SK-N-SH (cell line): Measurements from ENCODE around the gene PHF21B. TPM values are rescaled to one million over a fixed set of nuclear protein-coding genes. Genes with fewer than 3 reads are reported as not detected.

ENCODE experiments used
- CTCF ChIA-PET: fragments of 300-600, 350-600 bp; formaldehyde crosslinking; extraction: SDS; loops from one replicate; lab custom pipeline; 2021; lab: Yijun Ruan, JAX
- POLR2A ChIA-PET: fragments of 350-600 bp; sonication (Branson Sonifier 250); formaldehyde crosslinking; extraction: SDS; loops from one replicate; lab custom pipeline; 2020; ENCODE audit warnings: antibody characterized with exemption, inconsistent platforms; lab: Yijun Ruan, JAX
- DNase-seq: peaks from one replicate; pipeline ENCODE4 v3.0.0; 2012
- H2AFZ ChIP-seq: fragments of 200-600 bp; sonication (generic); 2 replicates; pipeline ENCODE4 v1.8.1; 2016; ENCODE audit warnings: antibody characterized with exemption, mild to moderate bottlenecking, low read depth
- H3F3A ChIP-seq: fragments of 200-600 bp; sonication (generic); replicated peaks from 2 replicates; pipeline ENCODE3; 2016; ENCODE audit warnings: antibody characterized with exemption, mild to moderate bottlenecking; ENCODE audit not compliant: insufficient read depth
- H3K27ac ChIP-seq, 2 experiments: fragments of 200-500 bp in 1 of 2; fragments of 200-600 bp in 1 of 2; sonication (Bioruptor generic) in 1 of 2; sonication (generic), shearing (Covaris generic) in 1 of 2; 2 replicates each; pipeline versions ENCODE4 v1.5.1 to v1.6.1; 2014 to 2016; ENCODE audit warnings: low read depth in 2 of 2, inconsistent platforms in 1 of 2, low read length in 1 of 2, mild to moderate bottlenecking in 1 of 2, mixed read lengths in 1 of 2
- H3K27me3 ChIP-seq: fragments of 200-600 bp; sonication (generic), shearing (Covaris generic); 2 replicates; pipeline ENCODE4 v1.6.1; 2016; ENCODE audit warnings: mixed run types; ENCODE audit not compliant: insufficient read depth
- H3K36me3 ChIP-seq, 2 experiments: fragments of 200-500 bp in 1 of 2; fragments of 200-600 bp in 1 of 2; sonication (Bioruptor generic) in 1 of 2; sonication (generic) in 1 of 2; replicated peaks in 1 of 2; 2 replicates each; pipeline versions ENCODE3 to v1.5.1; 2014 to 2016; ENCODE audit warnings: low read length in 1 of 2, mild to moderate bottlenecking in 1 of 2; ENCODE audit not compliant: insufficient read depth in 2 of 2, control insufficient read depth in 1 of 2
- H3K4me1 ChIP-seq, 2 experiments: fragments of 200-500 bp in 1 of 2; fragments of 200-600 bp in 1 of 2; sonication (Bioruptor generic) in 1 of 2; sonication (generic), shearing (Covaris generic) in 1 of 2; 2 replicates each; pipeline versions ENCODE4 v1.5.1 to v1.6.1; 2014 to 2016; ENCODE audit warnings: low read depth in 1 of 2, low read length in 1 of 2, mixed run types in 1 of 2; ENCODE audit not compliant: insufficient read depth in 2 of 2, control insufficient read depth in 1 of 2
- H3K4me2 ChIP-seq: fragments of 200-600 bp; sonication (generic), shearing (Covaris generic); 2 replicates; pipeline ENCODE4 v1.6.1; 2017; ENCODE audit warnings: mixed run types
- H3K4me3 ChIP-seq, 2 experiments: fragments of 200-500 bp in 1 of 2; fragments of 200-600 bp in 1 of 2; sonication (Bioruptor generic) in 1 of 2; sonication (generic), shearing (Covaris generic) in 1 of 2; 2 replicates each; pipeline versions ENCODE4 v1.5.1 to v1.8.1; 2014 to 2016; ENCODE audit warnings: low read depth in 2 of 2, inconsistent platforms in 1 of 2, low read length in 1 of 2, mild to moderate bottlenecking in 1 of 2, mixed read lengths in 1 of 2, moderate library complexity in 1 of 2
- H3K79me2 ChIP-seq: fragments of 200-600 bp; sonication (generic); 2 replicates; pipeline ENCODE4 v1.8.1; 2017; ENCODE audit warnings: mild to moderate bottlenecking; ENCODE audit not compliant: insufficient read depth
- H3K9ac ChIP-seq: fragments of 200-600 bp; sonication (generic); 2 replicates; pipeline ENCODE4 v1.6.1; 2017; ENCODE audit warnings: mixed run types
- H3K9me2 ChIP-seq: fragments of 200-600 bp; sonication (generic); 2 replicates; pipeline ENCODE4 v1.6.1; 2017; ENCODE audit warnings: mixed run types
- H3K9me3 ChIP-seq: fragments of 200-600 bp; sonication (generic); 2 replicates; pipeline ENCODE4 v1.6.1; 2017; ENCODE audit warnings: mixed run types, mild to moderate bottlenecking, moderate library complexity
- H4K20me1 ChIP-seq: fragments of 200-600 bp; sonication (generic); 2 replicates; pipeline ENCODE4 v1.6.1; 2017; ENCODE audit warnings: mild to moderate bottlenecking, mixed run types; ENCODE audit not compliant: insufficient read depth
- CTCF ChIP-seq: fragments of 200-600 bp; sonication (generic); IDR thresholded peaks from 2 replicates; pipeline ENCODE4 v1.6.1; 2017; ENCODE audit warnings: antibody characterized with exemption, mild to moderate bottlenecking, moderate library complexity
- EP300 ChIP-seq, 2 experiments: IDR thresholded peaks; 2 replicates each; pipeline versions ENCODE4 v1.4.0 to v1.6.1; 2012; ENCODE audit warnings: borderline replicate concordance in 1 of 2, low read depth in 1 of 2, low read length in 1 of 2
- FOXJ3 ChIP-seq: sonication (generic); formaldehyde crosslinking; IDR thresholded peaks from 2 replicates; pipeline ENCODE4 v1.5.1; 2020; ENCODE audit warnings: mild to moderate bottlenecking, missing genetic modification reagents
- FOXM1 ChIP-seq: IDR thresholded peaks from 2 replicates; pipeline ENCODE4 v1.4.0; 2012; ENCODE audit warnings: low read depth, mild to moderate bottlenecking
- GATA2 ChIP-seq: sonication (generic); formaldehyde crosslinking; IDR thresholded peaks from 2 replicates; pipeline ENCODE4 v1.5.0; 2020; ENCODE audit warnings: mild to moderate bottlenecking, missing genetic modification reagents
- JUND ChIP-seq: IDR thresholded peaks from 2 replicates; pipeline ENCODE4 v1.4.0; 2012
- POLR2AphosphoS5 ChIP-seq: IDR thresholded peaks from 2 replicates; pipeline ENCODE4 v1.6.1; 2012; ENCODE audit warnings: low read depth, low read length
- TAF1 ChIP-seq: IDR thresholded peaks from 2 replicates; pipeline ENCODE4 v1.6.1; 2012; ENCODE audit warnings: low read depth, mild to moderate bottlenecking, low read length, moderate library complexity, borderline replicate concordance
- USF1 ChIP-seq: IDR thresholded peaks from 2 replicates; pipeline ENCODE4 v1.4.0; 2012; ENCODE audit warnings: low read depth, borderline replicate concordance
- ZBTB33 ChIP-seq: IDR thresholded peaks from 2 replicates; pipeline ENCODE4 v1.4.0; 2012; ENCODE audit warnings: low read depth, borderline replicate concordance
- WGBS: methylation state at CpG from one replicate; pipeline ENCODE4 v1.1.6; 2017; ENCODE audit warnings: low lambda C conversion rate; 5-methylcytosine and 5-hydroxymethylcytosine counted together
- polyA plus RNA-seq, 3 experiments: library from polyadenylated mRNA; depleted of rRNA; stranded (reverse); fragments of >200 nt; gene quantifications; 2 replicates each; pipeline ENCODE4 v1.2.3, GENCODE V29; 2012
- TF ChIP-seq, protein P1 (sequence below): fragments of 150-350 bp; IDR thresholded peaks from 2 replicates; pipeline ENCODE4 v1.6.1; 2016; ENCODE audit warnings: mild to moderate bottlenecking, low read depth, low read length

The PHF21B gene
- polyA plus RNA-seq, 1 of the 3 experiments (the other 2 are of a cell fraction) = 0.76 TPM

DNA sequence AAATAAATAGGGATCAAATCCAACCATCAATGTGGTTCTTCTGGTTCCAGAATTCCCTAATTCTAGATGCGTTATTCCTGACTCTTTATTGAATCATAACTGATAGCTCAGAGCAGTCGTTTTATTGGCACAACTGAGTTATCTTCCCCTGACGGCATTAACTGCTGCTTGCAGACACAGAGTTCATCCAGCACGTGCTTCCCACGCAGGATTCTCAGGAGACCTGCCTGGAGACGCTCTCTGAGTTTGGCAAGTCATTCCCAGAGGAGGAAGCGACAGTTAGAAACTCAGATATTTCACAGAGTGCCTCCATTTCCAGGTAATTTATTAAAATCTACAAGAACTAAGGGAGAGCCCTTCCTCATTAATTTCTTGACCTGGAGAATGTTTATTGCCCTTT is 35.4 kb upstream of the PHF21B start (continued):
- TF ChIP-seq CTCF (no peak), JUND (no peak), POLR2AphosphoS5 (no peak), FOXM1 (no peak)
- TF ChIP-seq, all 33 proteins: peak for 0

DNA sequence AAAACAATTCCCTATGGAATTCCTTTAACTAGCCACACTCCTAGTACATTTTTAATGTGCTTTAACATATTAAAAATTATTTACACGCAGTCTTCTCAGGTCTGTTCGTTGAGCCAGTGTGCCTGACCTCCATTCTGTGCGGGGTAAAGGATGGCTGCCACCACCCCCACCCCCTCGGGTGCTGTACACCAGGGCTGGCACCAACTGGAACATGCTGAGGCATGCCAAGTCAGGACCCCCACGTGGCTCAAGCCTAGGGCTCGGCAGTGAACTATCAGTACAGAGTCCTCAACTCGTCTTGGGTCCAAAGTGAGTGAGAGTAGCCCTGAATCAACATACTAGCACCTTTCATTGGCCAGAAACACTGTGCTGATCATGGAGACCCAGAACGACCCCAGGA is 32.5 kb upstream of the PHF21B start:
- no peak overlapping the region for H3K9ac ChIP-seq
- H3F3A ChIP-seq = no peaks in the 10 kb centered on the region
- ChIA-PET CTCF (no interaction called here), POLR2A (no interaction called here)
- no peaks in the 10 kb centered on the region for H3K36me3 ChIP-seq
- no peaks in the 10 kb centered on the region for H3K79me2 ChIP-seq
- WGBS = 28% methylated on average over 7 of the region's 8 CpGs
- no peaks in the 10 kb centered on the region for H3K9me3 ChIP-seq
- no peaks in the 10 kb centered on the region for H4K20me1 ChIP-seq
- H3K4me2 ChIP-seq = no peak overlapping the region
- H3K27ac ChIP-seq = no peak overlapping the region
- no peak for DNase-seq
- H3K27me3 ChIP-seq = 0 out of 2 replicates have a peak, but pooled peaks cover 5% of the 10 kb centered on the region
- no peak overlapping the region for H2AFZ ChIP-seq
- no peak for TF ChIP-seq GATA2 (CRISPR knock-in tag)
- TF ChIP-seq JUND = no peak
- no peak for TF ChIP-seq CTCF
- no peak for TF ChIP-seq FOXJ3 (CRISPR knock-in tag)
- no peak for TF ChIP-seq ZBTB33
- TF ChIP-seq EP300 (IDR thresholded peaks at IDR 0.05; ENCODE audit: borderline replicate concordance in 1 of 2, low read depth in 1 of 2, low read length in 1 of 2) = no peak
- TF ChIP-seq, protein P1, sequence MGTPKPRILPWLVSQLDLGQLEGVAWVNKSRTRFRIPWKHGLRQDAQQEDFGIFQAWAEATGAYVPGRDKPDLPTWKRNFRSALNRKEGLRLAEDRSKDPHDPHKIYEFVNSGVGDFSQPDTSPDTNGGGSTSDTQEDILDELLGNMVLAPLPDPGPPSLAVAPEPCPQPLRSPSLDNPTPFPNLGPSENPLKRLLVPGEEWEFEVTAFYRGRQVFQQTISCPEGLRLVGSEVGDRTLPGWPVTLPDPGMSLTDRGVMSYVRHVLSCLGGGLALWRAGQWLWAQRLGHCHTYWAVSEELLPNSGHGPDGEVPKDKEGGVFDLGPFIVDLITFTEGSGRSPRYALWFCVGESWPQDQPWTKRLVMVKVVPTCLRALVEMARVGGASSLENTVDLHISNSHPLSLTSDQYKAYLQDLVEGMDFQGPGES = no peak
- no peak for TF ChIP-seq USF1
- TF ChIP-seq TAF1 = no peak
- H3K9me2 ChIP-seq = no peaks in the 10 kb centered on the region
- H3K4me3 ChIP-seq = no peak overlapping the region
- H3K4me1 ChIP-seq = no peaks in the 10 kb centered on the region; a peak in 1 of 4 replicates
